Measurements from ENCODE around the gene ERP27. TPM values are rescaled to one million over a fixed set of nuclear protein-coding genes. Genes with fewer than 3 reads are reported as not detected.

ERP27 gene
- total and polyA plus RNA-seq, 2 of the 8 experiments (the other 6 are each of a cell fraction or from before 2014, with no cell fraction given) = not detected

DNA sequence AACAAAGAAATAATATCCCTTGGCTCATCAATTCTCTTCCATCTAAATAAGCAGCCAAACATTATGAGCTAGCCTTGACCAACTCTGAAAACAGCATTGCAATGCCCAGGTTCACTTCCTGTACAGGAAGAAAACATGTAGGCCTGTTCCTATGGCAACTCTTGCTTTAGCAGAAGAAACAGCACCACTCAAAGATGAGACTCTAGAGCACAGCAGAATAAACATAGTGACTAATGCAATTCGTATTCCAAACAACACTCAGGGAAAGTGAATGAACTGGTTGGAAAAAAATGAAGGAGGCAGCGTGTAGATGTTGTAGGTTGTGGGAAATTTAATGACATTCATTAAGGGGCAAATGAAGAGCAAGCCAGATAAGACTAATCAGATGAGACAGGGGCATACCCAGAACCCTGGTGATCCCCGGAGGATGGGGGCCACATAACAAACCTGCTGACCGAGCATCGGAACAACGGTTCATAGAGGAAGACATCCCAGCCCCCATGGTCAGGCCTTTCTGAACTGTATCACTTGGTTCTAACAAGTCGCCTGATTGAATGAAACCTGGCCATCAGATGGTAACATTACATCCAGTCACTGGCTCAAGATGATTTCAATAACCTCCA is 14.1 kb upstream of the ERP27 start:
- ChIA-PET CTCF (ENCODE audit: partially characterized antibody) (interaction anchor here (1.5 kb wide), 1 partner anchor 16 kb away, joined by 5 read pairs; no protein-coding TSS in a partner anchor), POLR2A (ENCODE audit: partially characterized antibody) (no interaction called here)
- H2BK20ac ChIP-seq (ENCODE audit: low read length) = no peak overlapping the region
- no peak overlapping the region for H3K9ac ChIP-seq (replicated peaks in 1 of 4; ENCODE audit: extremely low read depth in 1 of 4, low read depth in 3 of 4, low read length in 3 of 4)
- H4K91ac ChIP-seq (replicated peaks; ENCODE audit: insufficient read length, low read length) = no peak overlapping the region
- H3K9me3 ChIP-seq (ENCODE audit: insufficient read depth in 2 of 2, low read depth in 1 of 2, low read length in 1 of 2) = no peaks in the 10 kb centered on the region
- H3K27me3 ChIP-seq (replicated peaks in 1 of 4; ENCODE audit: control insufficient read depth in 3 of 4, extremely low read depth in 1 of 4, insufficient read depth in 3 of 4, low read length in 3 of 4) = no peaks in the 10 kb centered on the region
- no peak overlapping the region for H2BK15ac ChIP-seq (ENCODE audit: low read length)
- H3K4me2 ChIP-seq (ENCODE audit: insufficient read depth in 1 of 2, low read depth in 2 of 2, low read length in 2 of 2) = no peak overlapping the region
- peaks cover 0 to 4% (median 0%) of the 10 kb centered on the region in 4 experiments; a peak in 1 of 7 replicates for H3K4me1 ChIP-seq (replicated peaks in 1 of 4; ENCODE audit: control insufficient read depth in 3 of 4, insufficient read depth in 4 of 4, low read length in 3 of 4)
- H3K23ac ChIP-seq (ENCODE audit: insufficient read length) = no peak overlapping the region
- H3K23me2 ChIP-seq (ENCODE audit: low read depth, low read length) = no peaks in the 10 kb centered on the region; the same call in 1 of the 2 replicates
- no peak overlapping the region for H2BK120ac ChIP-seq (replicated peaks; ENCODE audit: low read depth, low read length)
- no peak overlapping the region for H2AFZ ChIP-seq (ENCODE audit: low read length)
- no peak for TF ChIP-seq SIN3A (conservative IDR thresholded peaks at IDR 0.05 in 1 of 2, IDR thresholded peaks at IDR 0.05 in 1 of 2; ENCODE audit: low read depth in 1 of 2, low read length in 2 of 2)
- no peak for TF ChIP-seq FOSL1 (IDR thresholded peaks at IDR 0.05; ENCODE audit: insufficient read depth, low read depth, low read length)
- TF ChIP-seq, protein P1, sequence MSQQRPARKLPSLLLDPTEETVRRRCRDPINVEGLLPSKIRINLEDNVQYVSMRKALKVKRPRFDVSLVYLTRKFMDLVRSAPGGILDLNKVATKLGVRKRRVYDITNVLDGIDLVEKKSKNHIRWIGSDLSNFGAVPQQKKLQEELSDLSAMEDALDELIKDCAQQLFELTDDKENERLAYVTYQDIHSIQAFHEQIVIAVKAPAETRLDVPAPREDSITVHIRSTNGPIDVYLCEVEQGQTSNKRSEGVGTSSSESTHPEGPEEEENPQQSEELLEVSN (IDR thresholded peaks at IDR 0.05) = no peak
- TF ChIP-seq CREB1 (IDR thresholded peaks at IDR 0.05) = no peak
- no peak for TF ChIP-seq RBBP5 (IDR thresholded peaks at IDR 0.05; ENCODE audit: borderline replicate concordance, low read depth, low read length)
- TF ChIP-seq, protein P2, sequence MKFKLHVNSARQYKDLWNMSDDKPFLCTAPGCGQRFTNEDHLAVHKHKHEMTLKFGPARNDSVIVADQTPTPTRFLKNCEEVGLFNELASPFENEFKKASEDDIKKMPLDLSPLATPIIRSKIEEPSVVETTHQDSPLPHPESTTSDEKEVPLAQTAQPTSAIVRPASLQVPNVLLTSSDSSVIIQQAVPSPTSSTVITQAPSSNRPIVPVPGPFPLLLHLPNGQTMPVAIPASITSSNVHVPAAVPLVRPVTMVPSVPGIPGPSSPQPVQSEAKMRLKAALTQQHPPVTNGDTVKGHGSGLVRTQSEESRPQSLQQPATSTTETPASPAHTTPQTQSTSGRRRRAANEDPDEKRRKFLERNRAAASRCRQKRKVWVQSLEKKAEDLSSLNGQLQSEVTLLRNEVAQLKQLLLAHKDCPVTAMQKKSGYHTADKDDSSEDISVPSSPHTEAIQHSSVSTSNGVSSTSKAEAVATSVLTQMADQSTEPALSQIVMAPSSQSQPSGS (IDR thresholded peaks at IDR 0.05; ENCODE audit: low read length) = no peak
- no peak for TF ChIP-seq EP300 (IDR thresholded peaks at IDR 0.05; ENCODE audit: borderline replicate concordance in 1 of 2, low read depth in 2 of 2, low read length in 2 of 2)
- H3K4ac ChIP-seq (replicated peaks; ENCODE audit: insufficient read length, low read depth, low read length) = no peak overlapping the region
- no peak overlapping the region for H3K18ac ChIP-seq (ENCODE audit: extremely low read depth, low read length)
- no peak overlapping the region for H2BK12ac ChIP-seq (ENCODE audit: low read depth, low read length)
- H3K36me3 ChIP-seq (ENCODE audit: control insufficient read depth in 2 of 4, insufficient read depth in 4 of 4, low read length in 3 of 4) = no peaks in the 10 kb centered on the region
- H3K27ac ChIP-seq (ENCODE audit: low read depth, low read length) = no peak overlapping the region
- 87% methylated on average over 7 of the region's 7 CpGs; no CpG with 5 or more reads in 1 of the 2 experiments for WGBS, 2 experiments (ENCODE audit: extremely low coverage in 1 of 2, insufficient coverage in 1 of 2, insufficient read length in 1 of 2, insufficient replicate concordance in 2 of 2, low coverage in 1 of 2, low lambda C conversion rate in 2 of 2, missing lambda C conversion rate in 1 of 2)
- DNase-seq (ENCODE audit: low read depth in 1 of 2, low spot score in 2 of 2) (no peak), FAIRE-seq (no peak)
- H3K4me3 ChIP-seq (ENCODE audit: extremely low read depth in 1 of 4, insufficient read depth in 2 of 4, low read depth in 3 of 4, low read length in 4 of 4) = no peak overlapping the region
- no peak overlapping the region for H3K56ac ChIP-seq (replicated peaks; ENCODE audit: insufficient read length, low read depth, low read length)
- no peak overlapping the region for H2AK5ac ChIP-seq (ENCODE audit: low read depth, low read length)
- H3K14ac ChIP-seq (ENCODE audit: insufficient read length) = no peak overlapping the region
- no peaks in the 10 kb centered on the region for H3K79me1 ChIP-seq (ENCODE audit: low read depth, low read length)
- no peak overlapping the region for H2BK5ac ChIP-seq (ENCODE audit: low read depth, low read length)
- H4K20me1 ChIP-seq (replicated peaks in 1 of 2; ENCODE audit: control insufficient read depth in 1 of 2, insufficient read depth in 2 of 2, low read length in 2 of 2) = no peaks in the 10 kb centered on the region
- no peaks in the 10 kb centered on the region for H3K79me2 ChIP-seq (ENCODE audit: control insufficient read depth in 1 of 2, insufficient read depth in 2 of 2, low read length in 2 of 2)
- H4K5ac ChIP-seq (ENCODE audit: insufficient read length, low read depth, low read length) = no peak overlapping the region
- no peak overlapping the region for H4K8ac ChIP-seq (ENCODE audit: extremely low read depth, insufficient read depth, low read length)

Measured in H1 (cell line).